Measurements from ENCODE around the gene COL9A3. TPM values are rescaled to one million over a fixed set of nuclear protein-coding genes. Genes with fewer than 3 reads are reported as not detected.

The COL9A3 gene
- total and polyA plus RNA-seq, 2 donors from 2014 or later, result 2.3 to 4.3 TPM

DNA sequence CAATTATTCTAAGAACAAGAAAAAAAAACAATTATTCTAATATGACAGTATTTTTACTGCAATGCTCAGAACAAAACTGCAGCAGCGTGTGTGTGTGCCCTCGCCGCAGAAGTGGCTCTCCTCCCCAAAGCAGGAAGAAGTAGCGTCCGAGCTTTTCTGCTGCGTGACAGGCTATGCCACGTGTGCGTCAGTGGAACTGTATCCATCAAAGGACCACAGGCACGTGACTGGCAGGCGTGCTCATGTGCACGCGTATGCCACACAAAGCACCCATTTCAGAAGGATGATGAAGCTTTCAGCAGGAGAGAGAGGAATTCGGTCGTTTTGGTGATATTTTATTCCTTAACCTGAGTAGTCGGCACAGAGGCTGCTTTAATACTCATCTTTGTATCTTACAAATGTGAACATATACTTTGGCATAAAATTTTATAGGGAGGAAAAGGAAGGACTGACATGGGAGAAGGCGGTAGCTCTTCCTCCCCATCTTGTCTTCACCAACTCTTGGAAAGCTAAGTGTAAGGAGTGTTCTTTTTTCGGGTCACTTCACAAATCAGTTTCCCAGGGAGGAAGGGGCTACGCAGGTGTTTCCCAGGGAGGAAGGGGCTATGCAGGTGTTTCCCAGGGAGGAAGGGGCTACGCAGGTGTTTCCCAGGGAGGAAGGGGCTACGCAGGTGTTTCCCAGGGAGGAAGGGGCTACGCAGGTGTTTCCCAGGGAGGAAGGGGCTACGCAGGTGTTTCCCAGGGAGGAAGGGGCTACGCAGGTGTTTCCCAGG is 41.4 kb downstream of the COL9A3 start:
- H3K9me3 ChIP-seq (ENCODE audit: control insufficient read depth in 2 of 3, insufficient read depth in 1 of 3, low read length in 3 of 3), result no peaks in the 10 kb centered on the region
- no peak overlapping the region for H3K4me3 ChIP-seq (ENCODE audit: low read length in 3 of 3)
- peaks cover 0 to 8% (median 0%) of the 10 kb centered on the region in 3 donors for H3K4me1 ChIP-seq (ENCODE audit: control insufficient read depth in 2 of 3, insufficient read depth in 2 of 3, low read depth in 1 of 3, low read length in 3 of 3)
- no peaks in the 10 kb centered on the region for H3K27me3 ChIP-seq (ENCODE audit: control insufficient read depth, insufficient read depth, low read length)
- intact Hi-C loops (cut with DNase I), result no loop called here
- no peak overlapping the region for H3K9ac ChIP-seq (ENCODE audit: low read length in 3 of 3)
- no peak overlapping the region for H3K27ac ChIP-seq (ENCODE audit: low read depth in 2 of 2, low read length in 2 of 2)
- FAIRE-seq (no peak), DNase-seq (no peak)
- peaks cover 0 to 6% (median 0%) of the 10 kb centered on the region in 3 donors for H3K36me3 ChIP-seq (ENCODE audit: control insufficient read depth in 2 of 3, insufficient read depth in 3 of 3, low read length in 3 of 3)
- TF ChIP-seq, protein P1, sequence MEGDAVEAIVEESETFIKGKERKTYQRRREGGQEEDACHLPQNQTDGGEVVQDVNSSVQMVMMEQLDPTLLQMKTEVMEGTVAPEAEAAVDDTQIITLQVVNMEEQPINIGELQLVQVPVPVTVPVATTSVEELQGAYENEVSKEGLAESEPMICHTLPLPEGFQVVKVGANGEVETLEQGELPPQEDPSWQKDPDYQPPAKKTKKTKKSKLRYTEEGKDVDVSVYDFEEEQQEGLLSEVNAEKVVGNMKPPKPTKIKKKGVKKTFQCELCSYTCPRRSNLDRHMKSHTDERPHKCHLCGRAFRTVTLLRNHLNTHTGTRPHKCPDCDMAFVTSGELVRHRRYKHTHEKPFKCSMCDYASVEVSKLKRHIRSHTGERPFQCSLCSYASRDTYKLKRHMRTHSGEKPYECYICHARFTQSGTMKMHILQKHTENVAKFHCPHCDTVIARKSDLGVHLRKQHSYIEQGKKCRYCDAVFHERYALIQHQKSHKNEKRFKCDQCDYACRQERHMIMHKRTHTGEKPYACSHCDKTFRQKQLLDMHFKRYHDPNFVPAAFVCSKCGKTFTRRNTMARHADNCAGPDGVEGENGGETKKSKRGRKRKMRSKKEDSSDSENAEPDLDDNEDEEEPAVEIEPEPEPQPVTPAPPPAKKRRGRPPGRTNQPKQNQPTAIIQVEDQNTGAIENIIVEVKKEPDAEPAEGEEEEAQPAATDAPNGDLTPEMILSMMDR (IDR thresholded peaks at IDR 0.05; ENCODE audit: borderline replicate concordance, extremely low read depth, insufficient read depth), result no peak

DNA sequence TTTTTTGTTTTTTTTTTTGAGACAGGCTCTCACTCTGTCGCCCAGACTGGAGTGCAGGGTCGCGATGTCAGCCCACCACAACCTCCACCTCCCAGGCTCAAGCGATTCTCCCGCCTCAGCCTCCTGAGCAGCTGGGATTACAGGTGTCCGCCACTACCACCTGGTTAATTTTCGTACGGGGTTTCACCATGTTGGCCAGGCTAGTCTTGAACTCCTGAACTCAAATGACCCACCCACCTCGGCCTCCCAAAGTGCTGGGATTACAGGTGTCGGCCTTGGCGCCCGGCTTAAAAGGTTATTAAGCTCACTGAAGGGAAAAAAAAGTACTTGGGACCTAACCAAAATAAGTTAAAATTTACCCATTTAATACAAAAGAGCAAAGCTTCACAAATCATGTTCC is 42.9 kb downstream of the COL9A3 start:
- H3K36me3 ChIP-seq (ENCODE audit: control insufficient read depth in 2 of 3, insufficient read depth in 3 of 3, low read length in 3 of 3), result no peaks in the 10 kb centered on the region
- no peak for DNase-seq
- no peaks in the 10 kb centered on the region for H3K9me3 ChIP-seq (ENCODE audit: control insufficient read depth in 2 of 3, insufficient read depth in 1 of 3, low read length in 3 of 3)
- peaks cover 0 to 8% (median 0%) of the 10 kb centered on the region in 3 donors for H3K4me1 ChIP-seq (ENCODE audit: control insufficient read depth in 2 of 3, insufficient read depth in 2 of 3, low read depth in 1 of 3, low read length in 3 of 3)
- no peak overlapping the region for H3K9ac ChIP-seq (ENCODE audit: low read length in 3 of 3)
- FAIRE-seq, result no peak
- intact Hi-C loops (cut with DNase I), result no loop called here
- H3K27ac ChIP-seq (ENCODE audit: low read depth in 2 of 2, low read length in 2 of 2), result no peak overlapping the region
- H3K27me3 ChIP-seq (ENCODE audit: control insufficient read depth, insufficient read depth, low read length), result no peaks in the 10 kb centered on the region
- TF ChIP-seq, protein P1 (IDR thresholded peaks at IDR 0.05; ENCODE audit: borderline replicate concordance, extremely low read depth, insufficient read depth), result no peak
- H3K4me3 ChIP-seq (ENCODE audit: low read length in 3 of 3), result no peak overlapping the region

DNA sequence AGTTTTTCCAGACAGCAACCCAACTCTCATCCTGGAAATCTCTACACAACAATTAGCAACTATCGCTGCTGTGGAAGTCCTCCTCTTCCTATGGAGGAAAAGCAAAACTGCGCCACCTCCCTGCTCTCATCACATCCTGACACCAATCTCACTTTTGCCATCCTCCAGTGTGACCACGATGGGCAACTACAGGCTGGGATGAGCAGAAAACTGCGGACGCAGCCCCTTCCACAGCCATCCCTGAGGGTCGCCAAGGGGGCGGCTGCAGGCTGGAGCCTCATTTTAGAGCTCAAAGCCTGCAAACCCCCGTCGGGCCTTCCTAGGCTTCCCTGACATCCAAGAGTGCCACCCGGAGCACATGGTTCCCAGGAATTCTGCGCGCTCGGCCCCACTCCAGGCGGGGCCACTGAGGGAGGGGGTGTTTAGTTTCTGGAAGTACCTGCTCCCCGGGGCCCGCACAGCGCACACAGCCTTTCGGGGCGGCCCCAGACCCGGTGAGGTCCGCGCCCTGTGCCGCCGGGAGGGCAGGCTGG is 43.6 kb downstream of the COL9A3 start:
- Histone ChIP-seq H3K27me3 (ENCODE audit: control insufficient read depth, insufficient read depth, low read length) (no peaks in the 10 kb centered on the region), H3K4me3 (ENCODE audit: low read length in 3 of 3) (peak overlapping the region; percentile 34 to 43 (median 40)), H3K36me3 (ENCODE audit: control insufficient read depth in 2 of 3, insufficient read depth in 3 of 3, low read length in 3 of 3) (no peaks in the 10 kb centered on the region), H3K4me1 (ENCODE audit: control insufficient read depth in 2 of 3, insufficient read depth in 2 of 3, low read depth in 1 of 3, low read length in 3 of 3) (peaks cover 0 to 8% (median 0%) of the 10 kb centered on the region in 3 donors), H3K9me3 (ENCODE audit: control insufficient read depth in 2 of 3, insufficient read depth in 1 of 3, low read length in 3 of 3) (no peaks in the 10 kb centered on the region), H3K27ac (ENCODE audit: low read depth in 2 of 2, low read length in 2 of 2) (no peak overlapping the region), H3K9ac (ENCODE audit: low read length in 3 of 3) (no peak overlapping the region)
- intact Hi-C loops (cut with DNase I), result no loop called here
- FAIRE-seq, result no peak
- TF ChIP-seq, protein P1 (IDR thresholded peaks at IDR 0.05; ENCODE audit: borderline replicate concordance, extremely low read depth, insufficient read depth), result no peak
- peak in 3 of 5 donors; percentile 49 to 73 (median 58) for DNase-seq

All from kidney (tissue), 14 donors.